ENCODE results near the gene RPL13. TPM values are rescaled to one million over a fixed set of nuclear protein-coding genes. Genes with fewer than 3 reads are reported as not detected.

The RPL13 gene
- total and polyA plus RNA-seq, 2 of the 8 experiments (the other 6 are each of a cell fraction or from before 2014, with no cell fraction given): 2,162 to 7,384 TPM

- TF ChIP-seq RAD21 (IDR thresholded peaks at IDR 0.05 in 1 of 2, conservative IDR thresholded peaks at IDR 0.05 in 1 of 2; ENCODE audit: low read depth in 2 of 2, low read length in 2 of 2): no peak
- TF ChIP-seq RFX5 (IDR thresholded peaks at IDR 0.05; ENCODE audit: borderline replicate concordance, low read depth, low read length): no peak
- TF ChIP-seq SIX5 (IDR thresholded peaks at IDR 0.05; ENCODE audit: low read depth, low read length): no peak
Measured at GRCh38 chr16:89601906-89602272, 41.4 kb downstream of the RPL13 start (continued).

All from H1 (cell line).